PC-9 (cell line): ENCODE measurements around the gene ARID3A. TPM values are rescaled to one million over a fixed set of nuclear protein-coding genes. Genes with fewer than 3 reads are reported as not detected.

Experiments used
- BruUV-seq: library from RNA; stranded (reverse); fragments of 400-500 nt; replicated peaks from 2 replicates; lab custom pipeline; 2021; lab: Mats Ljungman, UMichigan
- CTCF ChIA-PET: fragments of 300-600 bp; sonication (Branson Sonifier 250); formaldehyde crosslinking; loops from one replicate; lab custom pipeline; 2022; ENCODE audit warnings: antibody characterized with exemption; lab: Charles Lee
- POLR2A ChIA-PET: fragments of 300-600 bp; sonication (Branson Sonifier 250); formaldehyde crosslinking; loops from one replicate; lab custom pipeline; 2022; ENCODE audit warnings: antibody characterized with exemption; ENCODE audit not compliant: unreplicated experiment; lab: Charles Lee
- DNase-seq, 2 experiments: peaks; one replicate each; pipeline versions ENCODE4 v3.0.0 to v3.0.0-alpha.2; 2015 to 2022; ENCODE audit warnings: mixed read lengths in 1 of 2
- H2AFZ ChIP-seq: fragments of 200-600 bp; sonication (generic); 2 replicates; pipeline ENCODE4 v1.8.1; 2017; ENCODE audit warnings: antibody characterized with exemption
- H3F3A ChIP-seq: fragments of 200-600 bp; sonication (generic); 2 replicates; pipeline ENCODE4 v1.8.1; 2017; ENCODE audit warnings: antibody characterized with exemption, mild to moderate bottlenecking, low read depth; ENCODE audit not compliant: insufficient read depth
- H3K27ac ChIP-seq: fragments of 200-600 bp; sonication (generic); 2 replicates; pipeline ENCODE4 v1.6.1; 2016; ENCODE audit warnings: mixed run types
- H3K27me3 ChIP-seq: fragments of 200-600 bp; sonication (generic); 2 replicates; pipeline ENCODE4 v1.6.1; 2016; ENCODE audit warnings: low read depth, mixed run types; ENCODE audit not compliant: insufficient read depth
- H3K36me3 ChIP-seq: fragments of 200-600 bp; sonication (generic); 2 replicates; pipeline ENCODE4 v1.6.1; 2016; ENCODE audit warnings: low read depth, mixed run types
- H3K4me1 ChIP-seq: fragments of 200-600 bp; sonication (generic); replicated peaks from 2 replicates; pipeline ENCODE4 v1.6.1; 2016; ENCODE audit warnings: mixed run types; ENCODE audit not compliant: insufficient read depth
- H3K4me2 ChIP-seq: fragments of 200-600 bp; sonication (generic); 2 replicates; pipeline ENCODE4 v1.6.1; 2017; ENCODE audit warnings: mixed run types
- H3K4me3 ChIP-seq: fragments of 200-600 bp; sonication (generic); 2 replicates; pipeline ENCODE4 v1.6.1; 2016; ENCODE audit warnings: mixed run types
- H3K79me2 ChIP-seq: fragments of 200-600 bp; sonication (generic); 2 replicates; pipeline ENCODE4 v1.6.1; 2017; ENCODE audit warnings: low read depth, mixed run types
- H3K9me2 ChIP-seq: fragments of 200-600 bp; sonication (generic); 2 replicates; pipeline ENCODE4 v1.8.1; 2017; ENCODE audit warnings: mild to moderate bottlenecking; ENCODE audit not compliant: insufficient read depth
- H3K9me3 ChIP-seq: fragments of 200-600 bp; sonication (generic); 2 replicates; pipeline ENCODE4 v1.8.1; 2016; ENCODE audit warnings: low read depth; ENCODE audit not compliant: insufficient read depth
- H4K20me1 ChIP-seq: fragments of 200-600 bp; sonication (generic); 2 replicates; pipeline ENCODE4 v1.8.1; 2017; ENCODE audit not compliant: insufficient read depth
- EZH2 ChIP-seq: fragments of 200-600 bp; sonication (generic); IDR thresholded peaks from 2 replicates; pipeline ENCODE4 v1.8.0; 2017; ENCODE audit warnings: antibody characterized with exemption, low read depth
- intact Hi-C: fragments of 100-400 bp; cut with micrococcal nuclease; formaldehyde crosslinking; loops from one replicate; pipeline ENCODE4 v1.10.0; 2022; ENCODE audit not compliant: unreplicated experiment
- total RNA-seq: library from RNA; stranded (reverse); gene quantifications from 2 replicates; pipeline ENCODE4 v1.2.3, GENCODE V29; 2021
- TF ChIP-seq, protein P1 (sequence below): fragments of 200-600 bp; sonication (generic); conservative IDR thresholded peaks from 2 replicates; pipeline ENCODE4 v1.6.1; 2017; ENCODE audit warnings: mixed run types, antibody characterized with exemption, mild to moderate bottlenecking, moderate library complexity

The ARID3A gene
- total RNA-seq, 1 experiment from 2014 or later, result 10.7 TPM

DNA sequence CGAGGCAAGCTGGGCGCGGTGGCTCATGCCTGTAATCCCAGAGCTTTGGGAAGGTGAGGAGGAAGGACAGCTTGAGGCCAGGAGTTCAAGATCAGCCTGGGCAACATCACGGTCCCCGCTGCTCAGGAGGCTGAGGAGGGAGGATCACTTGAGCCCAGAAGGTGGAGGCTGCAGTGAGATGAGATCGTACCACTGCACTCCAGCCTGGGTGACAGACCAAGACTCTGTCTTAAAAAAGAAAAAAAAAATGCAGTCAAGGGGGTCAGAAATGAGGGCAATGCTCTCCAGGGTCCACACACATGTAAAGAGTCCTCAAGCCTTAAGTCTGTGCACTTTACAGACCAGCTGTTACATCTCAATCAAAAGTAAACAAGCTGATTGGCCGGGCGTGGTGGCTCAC is 21.3 kb upstream of the ARID3A start:
- H3K9me3 ChIP-seq, result no peaks in the 10 kb centered on the region
- no peaks in the 10 kb centered on the region for H3K9me2 ChIP-seq
- ChIA-PET CTCF (no interaction called here), POLR2A (no interaction called here)
- no peak for DNase-seq
- H2AFZ ChIP-seq, result no peak overlapping the region
- TF ChIP-seq, protein P1, sequence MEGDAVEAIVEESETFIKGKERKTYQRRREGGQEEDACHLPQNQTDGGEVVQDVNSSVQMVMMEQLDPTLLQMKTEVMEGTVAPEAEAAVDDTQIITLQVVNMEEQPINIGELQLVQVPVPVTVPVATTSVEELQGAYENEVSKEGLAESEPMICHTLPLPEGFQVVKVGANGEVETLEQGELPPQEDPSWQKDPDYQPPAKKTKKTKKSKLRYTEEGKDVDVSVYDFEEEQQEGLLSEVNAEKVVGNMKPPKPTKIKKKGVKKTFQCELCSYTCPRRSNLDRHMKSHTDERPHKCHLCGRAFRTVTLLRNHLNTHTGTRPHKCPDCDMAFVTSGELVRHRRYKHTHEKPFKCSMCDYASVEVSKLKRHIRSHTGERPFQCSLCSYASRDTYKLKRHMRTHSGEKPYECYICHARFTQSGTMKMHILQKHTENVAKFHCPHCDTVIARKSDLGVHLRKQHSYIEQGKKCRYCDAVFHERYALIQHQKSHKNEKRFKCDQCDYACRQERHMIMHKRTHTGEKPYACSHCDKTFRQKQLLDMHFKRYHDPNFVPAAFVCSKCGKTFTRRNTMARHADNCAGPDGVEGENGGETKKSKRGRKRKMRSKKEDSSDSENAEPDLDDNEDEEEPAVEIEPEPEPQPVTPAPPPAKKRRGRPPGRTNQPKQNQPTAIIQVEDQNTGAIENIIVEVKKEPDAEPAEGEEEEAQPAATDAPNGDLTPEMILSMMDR, result no peak
- TF ChIP-seq EZH2, result no peak
- peaks cover 26% of the 10 kb centered on the region for H3K79me2 ChIP-seq
- no TSS peak for BruUV-seq
- H3K27me3 ChIP-seq, result no peaks in the 10 kb centered on the region
- intact Hi-C loops, result no loop called here
- peaks cover 13% of the 10 kb centered on the region for H3K4me1 ChIP-seq
- H3K36me3 ChIP-seq, result no peaks in the 10 kb centered on the region
- H3K4me2 ChIP-seq, result no peak overlapping the region
- peaks cover 38% of the 10 kb centered on the region; the same call in 1 of the 2 replicates for H4K20me1 ChIP-seq
- peaks cover 15% of the 10 kb centered on the region; the same call in 1 of the 2 replicates for H3F3A ChIP-seq
- no peak overlapping the region for H3K4me3 ChIP-seq
- no peak overlapping the region for H3K27ac ChIP-seq

DNA sequence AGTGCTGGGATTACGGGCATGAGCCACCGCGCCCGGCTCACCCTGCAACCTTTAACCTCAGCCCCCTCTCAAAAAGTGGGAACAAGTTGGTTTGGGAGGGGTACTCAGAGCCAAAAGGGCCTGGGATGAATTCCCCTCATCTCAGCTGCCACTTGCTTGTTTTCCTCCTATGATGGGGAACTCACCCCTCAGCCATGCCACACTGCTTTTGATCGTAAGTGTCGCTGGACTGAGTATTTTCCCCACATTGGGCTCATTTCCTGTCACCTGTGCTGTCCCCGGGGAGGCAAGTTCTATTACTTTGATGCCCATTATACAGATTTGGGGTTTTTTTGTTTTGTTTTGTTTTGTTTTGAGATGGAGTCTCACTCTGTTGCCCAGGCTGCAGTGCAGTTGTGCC is 19.4 kb upstream of the ARID3A start:
- Histone ChIP-seq H3F3A (peaks cover 28% of the 10 kb centered on the region; the same call in 1 of the 2 replicates), H2AFZ (no peak overlapping the region), H3K79me2 (peaks cover 44% of the 10 kb centered on the region), H3K27ac (no peak overlapping the region), H3K4me3 (no peak overlapping the region), H3K4me2 (no peak overlapping the region), H3K9me2 (no peaks in the 10 kb centered on the region), H3K9me3 (no peaks in the 10 kb centered on the region), H3K36me3 (no peaks in the 10 kb centered on the region), H4K20me1 (peaks cover 31% of the 10 kb centered on the region; the same call in 1 of the 2 replicates), H3K27me3 (no peaks in the 10 kb centered on the region), H3K4me1 (peaks cover 17% of the 10 kb centered on the region)
- BruUV-seq, result no TSS peak
- DNase-seq, result no peak
- intact Hi-C loops, result no loop called here
- TF ChIP-seq, protein P1, result no peak
- TF ChIP-seq EZH2, result no peak
- CTCF ChIA-PET, result interaction anchor here (0.7 kb wide), 1 partner anchor 9 kb away, joined by 9 read pairs; no protein-coding TSS in a partner anchor
- POLR2A ChIA-PET, result interaction anchor here (0.7 kb wide), 1 partner anchor 28 kb away, joined by 12 read pairs; no protein-coding TSS in a partner anchor

DNA sequence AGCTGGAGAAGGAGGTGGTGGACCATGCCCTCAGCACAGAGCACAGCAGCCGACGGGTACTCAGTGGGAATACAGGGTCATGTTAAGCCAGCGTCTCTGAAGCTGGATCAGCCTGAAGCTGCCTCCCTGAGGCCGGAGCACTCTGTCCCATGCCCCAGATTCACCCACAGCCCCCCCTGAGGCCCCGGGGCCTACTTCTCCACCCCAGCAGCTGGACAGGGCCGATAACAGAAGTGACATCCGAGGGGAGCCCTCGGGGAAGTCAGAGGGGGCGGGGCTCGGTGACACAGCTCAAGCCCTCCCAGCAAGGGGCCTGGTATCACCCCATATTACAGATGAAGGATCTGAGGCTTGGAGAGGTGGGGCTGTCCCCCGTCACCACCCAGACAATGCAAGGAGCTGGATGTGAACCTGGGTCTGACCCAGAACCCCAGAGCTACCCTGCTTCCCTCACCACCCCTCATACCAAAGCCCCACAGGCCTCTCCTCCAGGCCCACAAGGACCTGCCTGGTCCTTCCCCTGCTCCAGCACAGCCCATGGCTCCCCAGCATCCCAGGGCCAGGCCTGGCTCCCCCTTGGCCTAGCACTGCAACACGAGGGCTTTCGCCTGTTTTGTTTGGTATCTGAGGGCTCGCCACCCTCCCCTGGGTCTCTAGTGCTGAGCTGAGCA is 18.5 kb upstream of the ARID3A start:
- TF ChIP-seq EZH2, result no peak
- TF ChIP-seq, protein P1, result no peak
- H3K9me3 ChIP-seq, result no peaks in the 10 kb centered on the region
- no peak overlapping the region for H3K4me2 ChIP-seq
- no peaks in the 10 kb centered on the region for H3K9me2 ChIP-seq
- H3F3A ChIP-seq, result peaks cover 30% of the 10 kb centered on the region; the same call in 1 of the 2 replicates
- DNase-seq, result no peak
- no peak overlapping the region for H3K4me3 ChIP-seq
- peaks cover 47% of the 10 kb centered on the region for H3K79me2 ChIP-seq
- H3K27ac ChIP-seq, result no peak overlapping the region
- no peaks in the 10 kb centered on the region for H3K36me3 ChIP-seq
- H2AFZ ChIP-seq, result no peak overlapping the region
- no peaks in the 10 kb centered on the region for H3K27me3 ChIP-seq
- POLR2A ChIA-PET, result no interaction called here
- no TSS peak for BruUV-seq
- CTCF ChIA-PET, result no interaction called here
- intact Hi-C loops, result no loop called here
- peaks cover 31% of the 10 kb centered on the region; the same call in 1 of the 2 replicates for H4K20me1 ChIP-seq
- H3K4me1 ChIP-seq, result peaks cover 17% of the 10 kb centered on the region
